T-helper 2 cell treated with Interferon-gamma antibody and Interleukin-4, amounts not matched to agents 100 ng/mL and 5 ng/mL, for 36 hours (primary cell): ENCODE results near the gene KRT82. TPM values are rescaled to one million over a fixed set of nuclear protein-coding genes. Genes with fewer than 3 reads are reported as not detected.

Source experiments
- intact Hi-C: fragments of 100-400 bp; cut with micrococcal nuclease; formaldehyde crosslinking; loops from one replicate; pipeline ENCODE4 v1.15.1; 2023
- total RNA-seq: library from RNA; stranded (reverse); gene quantifications from 2 replicates; pipeline ENCODE4 v1.2.3, GENCODE V29; 2022

The KRT82 gene
- total RNA-seq, 1 donor from 2014 or later, result not detected

- intact Hi-C loops, result no loop called here
Measured at GRCh38 chr12:52362118-52362726, 43.9 kb downstream of the KRT82 start.

GRCh38 chr12:52361553-52361952 is 44.6 kb downstream of the KRT82 start:
- intact Hi-C loops, result no loop called here

- intact Hi-C loops, result no loop called here
Measured at GRCh38 chr12:52360663-52361271, 45.4 kb downstream of the KRT82 start.

GRCh38 chr12:52360106-52360662 is 46.0 kb downstream of the KRT82 start:
- intact Hi-C loops, result no loop called here

- intact Hi-C loops, result no loop called here
Measured at GRCh38 chr12:52359621-52360061, 46.5 kb downstream of the KRT82 start.

GRCh38 chr12:52358575-52359350 is 47.4 kb downstream of the KRT82 start:
- intact Hi-C loops, result no loop called here

- intact Hi-C loops, result no loop called here
Measured at GRCh38 chr12:52356762-52357580, 49.2 kb downstream of the KRT82 start.

- intact Hi-C loops, result no loop called here
Measured at GRCh38 chr12:52356031-52356761, 49.9 kb downstream of the KRT82 start.

- intact Hi-C loops, result no loop called here
Measured at GRCh38 chr12:52355176-52355575, 51.0 kb downstream of the KRT82 start.

GRCh38 chr12:52354200-52354599 is 51.9 kb downstream of the KRT82 start:
- intact Hi-C loops, result no loop called here

GRCh38 chr12:52353766-52354165 is 52.4 kb downstream of the KRT82 start:
- intact Hi-C loops, result no loop called here

- intact Hi-C loops, result no loop called here
Measured at GRCh38 chr12:52352951-52353350, 53.2 kb downstream of the KRT82 start.

- intact Hi-C loops, result no loop called here
Measured at GRCh38 chr12:52351196-52352059, 54.7 kb downstream of the KRT82 start.

GRCh38 chr12:52350786-52351185 is 55.3 kb downstream of the KRT82 start:
- intact Hi-C loops, result no loop called here

- intact Hi-C loops, result no loop called here
Measured at GRCh38 chr12:52350021-52350620, 56.0 kb downstream of the KRT82 start.

- intact Hi-C loops, result no loop called here
Measured at GRCh38 chr12:52349196-52349595, 56.9 kb downstream of the KRT82 start.

- intact Hi-C loops, result no loop called here
Measured at GRCh38 chr12:52347551-52348510, 58.3 kb downstream of the KRT82 start.

GRCh38 chr12:52347016-52347415 is 59.1 kb downstream of the KRT82 start:
- intact Hi-C loops, result no loop called here
